ENCODE results near the gene POLR2E. TPM values are rescaled to one million over a fixed set of nuclear protein-coding genes. Genes with fewer than 3 reads are reported as not detected.

Gene POLR2E
- total and polyA plus RNA-seq, 9 donors: 69.6 to 149 (median 133) TPM

DNA sequence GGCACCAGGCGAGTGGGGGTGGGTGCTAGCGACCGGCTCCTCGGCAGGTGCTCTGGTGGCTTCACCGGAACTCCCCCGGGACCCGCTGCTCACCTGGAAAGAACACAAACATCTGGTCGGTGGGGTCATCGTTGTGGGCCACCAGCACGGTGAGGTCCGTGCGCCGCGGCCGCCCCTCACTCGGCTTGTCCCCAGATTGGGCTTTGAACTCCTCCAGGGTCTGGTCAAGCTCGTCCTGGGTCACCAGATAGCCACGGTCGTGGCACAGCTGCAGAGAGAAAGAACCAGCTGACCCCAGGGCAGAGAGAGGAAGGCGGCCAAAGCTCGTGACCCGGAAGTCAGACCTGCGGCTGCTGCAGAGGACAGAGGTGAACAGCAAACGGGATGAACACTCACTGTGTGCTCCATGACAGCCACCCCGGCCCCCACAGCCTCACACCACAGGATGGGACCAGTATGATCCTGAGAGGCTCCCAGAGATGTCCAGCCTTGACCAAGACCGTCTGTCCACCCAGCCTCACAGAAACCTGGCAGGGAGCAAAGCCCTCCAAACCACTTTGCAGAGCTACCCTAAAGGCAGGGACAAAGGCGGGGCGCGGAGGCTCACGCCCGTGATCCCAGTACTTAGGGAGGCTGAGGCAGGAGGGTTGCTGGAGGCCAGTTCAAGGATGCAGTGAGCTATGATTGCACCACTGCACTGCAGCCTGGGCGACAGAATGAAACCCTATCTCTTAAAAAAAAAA, 1.2 kb downstream of the POLR2E start:
- Histone ChIP-seq H3K27me3 (ENCODE audit: control insufficient read depth, insufficient read depth, low read length) (no peaks in the 10 kb centered on the region), H3K4me3 (ENCODE audit: low read length) (peak overlapping the region; percentile 89), H3K36me3 (ENCODE audit: control insufficient read depth, insufficient read depth, low read length) (peaks cover 38% of the 10 kb centered on the region), H3K4me1 (ENCODE audit: control insufficient read depth, insufficient read depth, low read length) (peaks cover 17% of the 10 kb centered on the region), H3K9me3 (replicated peaks; ENCODE audit: control insufficient read depth, low read depth, low read length) (no peaks in the 10 kb centered on the region), H3K27ac (ENCODE audit: low read length) (no peak overlapping the region)
- no peak for DNase-seq
- WGBS (ENCODE audit: insufficient coverage): 75% methylated on average over 26 of the region's 32 CpGs

DNA sequence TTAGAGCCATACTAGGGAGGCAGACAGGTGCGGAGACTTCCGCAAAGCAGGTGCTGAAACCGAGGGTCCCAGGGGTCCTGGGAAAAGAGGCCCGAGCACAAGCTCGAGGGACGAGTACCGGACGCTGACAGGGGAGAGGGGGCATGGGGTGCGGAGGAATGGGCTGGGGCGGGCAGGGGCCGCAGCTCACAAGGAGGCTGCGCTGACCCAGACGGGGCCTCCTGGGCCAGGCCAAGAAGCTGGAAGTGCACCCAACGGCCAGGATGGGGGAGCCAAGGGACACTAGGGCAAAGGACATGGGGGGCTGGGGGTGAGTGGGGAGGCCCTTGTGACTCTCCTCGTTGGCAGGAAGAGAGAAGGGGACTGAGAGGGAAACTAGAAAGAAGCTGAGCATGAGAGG, 1.8 kb downstream of the POLR2E start:
- 72% methylated on average over 8 of the region's 15 CpGs for WGBS (ENCODE audit: insufficient coverage)
- Histone ChIP-seq H3K36me3 (ENCODE audit: control insufficient read depth, insufficient read depth, low read length) (peaks cover 45% of the 10 kb centered on the region), H3K4me3 (ENCODE audit: low read length) (no peak overlapping the region)

DNA sequence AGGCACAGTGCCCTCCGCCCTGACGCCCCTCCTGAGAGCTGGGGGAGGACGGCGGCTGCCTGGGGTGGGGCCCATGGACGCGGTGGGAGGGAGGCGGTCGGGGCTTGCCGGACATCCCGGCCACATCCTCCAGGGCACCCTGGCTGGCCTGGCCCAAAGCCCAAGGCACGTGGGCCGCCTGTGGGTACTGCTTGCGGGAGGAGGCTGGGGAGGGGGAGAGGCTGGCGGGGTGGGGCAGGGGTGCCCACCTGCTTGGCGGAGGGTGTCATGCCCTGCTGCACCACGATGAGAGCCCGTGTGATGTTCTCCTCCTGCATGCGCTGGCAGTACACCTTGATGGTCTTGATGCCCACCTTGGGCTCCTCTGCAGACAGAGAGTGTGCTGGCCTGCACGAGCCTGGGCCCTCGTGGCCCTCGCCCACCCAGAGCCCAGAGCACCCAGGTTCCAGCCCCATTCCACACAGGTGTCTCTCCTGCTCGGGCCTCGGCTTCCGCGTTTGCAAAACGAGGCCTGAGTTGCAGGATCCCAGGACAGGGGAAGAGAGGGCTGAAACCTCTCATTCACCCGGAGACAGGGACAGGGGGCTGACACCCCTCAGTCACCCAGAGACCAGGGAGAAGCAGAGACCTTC, 3.5 kb downstream of the POLR2E start:
- WGBS (ENCODE audit: insufficient coverage): 91% methylated on average over 22 of the region's 27 CpGs
- Histone ChIP-seq H3K4me1 (ENCODE audit: control insufficient read depth, insufficient read depth, low read length) (peaks cover 39% of the 10 kb centered on the region), H3K27me3 (ENCODE audit: control insufficient read depth, insufficient read depth, low read length) (no peaks in the 10 kb centered on the region), H3K36me3 (ENCODE audit: control insufficient read depth, insufficient read depth, low read length) (peaks cover 52% of the 10 kb centered on the region), H3K4me3 (ENCODE audit: low read length) (no peak overlapping the region), H3K9me3 (replicated peaks; ENCODE audit: control insufficient read depth, low read depth, low read length) (no peaks in the 10 kb centered on the region), H3K27ac (ENCODE audit: low read length) (no peak overlapping the region)
- DNase-seq: no peak

More for the DNA sequence above, 1.8 kb downstream of the POLR2E start:
- Histone ChIP-seq H3K9me3 (replicated peaks; ENCODE audit: control insufficient read depth, low read depth, low read length) (no peaks in the 10 kb centered on the region), H3K27ac (ENCODE audit: low read length) (no peak overlapping the region), H3K27me3 (ENCODE audit: control insufficient read depth, insufficient read depth, low read length) (no peaks in the 10 kb centered on the region), H3K4me1 (ENCODE audit: control insufficient read depth, insufficient read depth, low read length) (peaks cover 22% of the 10 kb centered on the region)
- DNase-seq: no peak

DNA sequence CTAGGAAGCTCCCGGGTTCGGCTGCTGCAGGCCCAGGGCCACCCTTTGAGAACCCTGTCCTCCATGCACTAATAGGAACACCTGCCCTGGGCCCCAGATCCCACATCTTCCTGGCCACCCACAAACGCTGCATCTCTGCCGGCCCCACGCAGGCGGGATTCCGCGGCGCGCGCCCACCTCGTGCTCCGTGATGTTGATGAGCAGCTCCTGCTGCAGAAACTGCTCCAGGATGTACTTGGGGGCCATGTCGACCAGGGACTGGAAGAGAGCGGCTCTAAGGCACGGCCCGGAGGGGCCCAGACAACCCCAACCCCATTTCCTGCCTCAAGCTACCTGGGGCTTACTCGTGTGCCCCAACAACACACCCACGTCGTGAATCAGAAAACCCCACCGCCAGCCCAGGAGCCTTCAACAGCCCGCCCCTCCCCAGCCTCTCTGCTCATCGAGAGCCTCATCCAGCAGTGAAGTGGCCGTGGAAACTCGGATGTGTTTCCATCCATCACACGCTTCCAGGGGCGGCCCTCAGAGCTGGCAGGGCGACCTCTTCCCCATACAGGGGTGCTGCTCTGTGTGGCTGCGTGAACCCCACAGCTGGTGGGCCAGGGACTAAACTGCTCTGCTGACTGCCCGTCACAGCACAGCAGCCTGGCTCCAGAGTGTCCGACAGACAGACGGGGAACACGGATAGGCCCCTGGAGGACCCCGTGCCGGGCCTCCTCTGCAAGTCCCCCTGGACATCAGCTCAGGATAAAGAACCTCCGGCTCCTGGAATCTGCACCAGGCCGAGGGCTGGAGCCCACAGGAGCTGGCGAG, 4.2 kb downstream of the POLR2E start:
- H3K36me3 ChIP-seq (ENCODE audit: control insufficient read depth, insufficient read depth, low read length): peaks cover 58% of the 10 kb centered on the region
- H3K27me3 ChIP-seq (ENCODE audit: control insufficient read depth, insufficient read depth, low read length): no peaks in the 10 kb centered on the region
- WGBS (ENCODE audit: insufficient coverage): 91% methylated on average over 29 of the region's 38 CpGs
- H3K4me1 ChIP-seq (ENCODE audit: control insufficient read depth, insufficient read depth, low read length): peaks cover 46% of the 10 kb centered on the region
- no peak overlapping the region for H3K27ac ChIP-seq (ENCODE audit: low read length)
- no peaks in the 10 kb centered on the region for H3K9me3 ChIP-seq (replicated peaks; ENCODE audit: control insufficient read depth, low read depth, low read length)
- no peak for DNase-seq
- no peak overlapping the region for H3K4me3 ChIP-seq (ENCODE audit: low read length)

DNA sequence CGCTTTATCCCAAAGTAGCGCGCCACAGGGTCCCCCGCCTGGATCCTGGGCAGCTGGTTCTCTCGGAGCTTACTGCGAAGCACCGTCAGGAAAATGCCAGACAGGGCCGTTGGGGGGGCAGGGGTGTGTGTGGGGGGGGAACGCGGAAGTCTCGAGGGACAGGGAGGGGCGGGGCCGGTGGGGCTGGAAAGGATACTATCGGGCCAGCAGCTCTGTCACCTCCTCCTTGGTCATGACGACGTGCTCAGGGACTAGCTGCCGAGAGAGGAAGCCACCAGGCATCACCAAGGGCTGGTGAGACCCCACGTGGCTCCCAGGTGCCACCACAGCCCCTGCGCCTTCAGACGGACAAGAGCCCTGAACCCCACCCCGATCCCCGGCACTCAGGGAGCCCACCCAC, 5.3 kb downstream of the POLR2E start:
- H3K4me1 ChIP-seq (ENCODE audit: control insufficient read depth, insufficient read depth, low read length): peaks cover 48% of the 10 kb centered on the region
- H3K4me3 ChIP-seq (ENCODE audit: low read length): no peak overlapping the region
- no peak for DNase-seq
- H3K27ac ChIP-seq (ENCODE audit: low read length): no peak overlapping the region
- WGBS (ENCODE audit: insufficient coverage): 67% methylated on average over 5 of the region's 22 CpGs
- H3K36me3 ChIP-seq (ENCODE audit: control insufficient read depth, insufficient read depth, low read length): peaks cover 62% of the 10 kb centered on the region
- H3K27me3 ChIP-seq (ENCODE audit: control insufficient read depth, insufficient read depth, low read length): no peaks in the 10 kb centered on the region
- no peaks in the 10 kb centered on the region for H3K9me3 ChIP-seq (replicated peaks; ENCODE audit: control insufficient read depth, low read depth, low read length)

DNA sequence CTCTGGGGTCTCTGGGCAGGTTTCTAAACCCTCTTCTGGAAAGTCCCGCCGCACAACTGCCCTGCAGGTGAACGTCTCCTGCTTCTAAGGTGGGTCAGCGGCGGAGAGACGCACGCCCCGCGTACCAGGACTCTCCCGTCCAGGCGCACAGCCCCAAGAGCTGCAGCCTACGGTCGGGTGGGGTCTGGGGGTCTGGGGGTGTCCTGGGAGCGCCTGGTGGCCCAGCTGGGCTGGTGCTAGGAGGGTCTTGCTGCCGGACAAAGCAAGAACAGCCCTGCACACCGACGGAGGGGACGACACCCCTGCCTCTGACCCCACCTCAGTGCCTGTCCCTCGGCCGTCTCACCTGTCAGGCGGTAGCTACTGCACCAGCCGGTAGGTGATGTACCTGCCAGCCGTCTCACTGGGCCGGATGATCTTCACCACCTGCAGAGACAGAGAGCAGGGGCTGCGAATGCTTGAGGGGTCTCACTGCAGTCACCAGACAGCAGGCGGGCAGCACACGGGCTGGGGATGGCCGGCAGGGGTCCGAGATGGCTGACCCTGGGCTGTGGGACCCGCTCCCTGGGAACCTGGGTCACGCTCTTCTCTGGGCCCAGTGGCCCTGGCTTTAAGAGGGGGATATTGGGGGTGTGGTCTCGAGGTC, 5.9 kb downstream of the POLR2E start:
- Histone ChIP-seq H3K4me1 (ENCODE audit: control insufficient read depth, insufficient read depth, low read length) (peaks cover 48% of the 10 kb centered on the region), H3K9me3 (replicated peaks; ENCODE audit: control insufficient read depth, low read depth, low read length) (no peaks in the 10 kb centered on the region), H3K4me3 (ENCODE audit: low read length) (no peak overlapping the region), H3K36me3 (ENCODE audit: control insufficient read depth, insufficient read depth, low read length) (peaks cover 61% of the 10 kb centered on the region), H3K27ac (ENCODE audit: low read length) (no peak overlapping the region), H3K27me3 (ENCODE audit: control insufficient read depth, insufficient read depth, low read length) (no peaks in the 10 kb centered on the region)
- WGBS (ENCODE audit: insufficient coverage): 93% methylated on average over 30 of the region's 32 CpGs
- DNase-seq: no peak

DNA sequence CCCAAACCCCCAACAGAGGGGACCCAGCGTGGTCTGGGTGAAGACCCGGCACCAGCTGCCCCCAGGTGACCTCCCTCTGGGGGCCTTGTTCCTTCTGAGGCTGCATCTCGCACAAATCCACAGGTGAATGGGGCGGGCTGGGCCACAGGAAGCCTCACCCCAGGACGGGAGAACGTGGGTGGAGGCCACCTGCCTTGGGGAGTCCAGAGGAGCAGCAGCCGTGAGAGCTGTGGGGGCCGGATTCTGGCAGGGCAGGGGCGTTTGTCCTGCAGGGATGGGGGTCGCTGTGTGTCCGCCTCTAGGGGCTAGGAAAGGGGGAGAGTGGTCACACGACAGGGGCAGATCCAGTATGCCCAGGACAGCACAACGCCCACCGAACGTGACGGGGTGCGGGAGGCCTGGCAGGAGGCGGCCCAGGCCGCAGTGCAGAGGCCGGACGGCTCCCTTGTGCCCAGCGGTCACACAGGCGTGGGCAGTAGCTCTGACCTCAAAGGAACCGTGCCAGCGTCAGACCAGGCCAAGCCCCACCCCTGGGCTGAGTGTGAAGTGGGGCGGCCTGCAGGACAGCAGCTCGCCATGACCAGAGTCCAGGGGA, 6.7 kb downstream of the POLR2E start:
- peaks cover 54% of the 10 kb centered on the region for H3K36me3 ChIP-seq (ENCODE audit: control insufficient read depth, insufficient read depth, low read length)
- H3K4me1 ChIP-seq (ENCODE audit: control insufficient read depth, insufficient read depth, low read length): peaks cover 41% of the 10 kb centered on the region

DNA sequence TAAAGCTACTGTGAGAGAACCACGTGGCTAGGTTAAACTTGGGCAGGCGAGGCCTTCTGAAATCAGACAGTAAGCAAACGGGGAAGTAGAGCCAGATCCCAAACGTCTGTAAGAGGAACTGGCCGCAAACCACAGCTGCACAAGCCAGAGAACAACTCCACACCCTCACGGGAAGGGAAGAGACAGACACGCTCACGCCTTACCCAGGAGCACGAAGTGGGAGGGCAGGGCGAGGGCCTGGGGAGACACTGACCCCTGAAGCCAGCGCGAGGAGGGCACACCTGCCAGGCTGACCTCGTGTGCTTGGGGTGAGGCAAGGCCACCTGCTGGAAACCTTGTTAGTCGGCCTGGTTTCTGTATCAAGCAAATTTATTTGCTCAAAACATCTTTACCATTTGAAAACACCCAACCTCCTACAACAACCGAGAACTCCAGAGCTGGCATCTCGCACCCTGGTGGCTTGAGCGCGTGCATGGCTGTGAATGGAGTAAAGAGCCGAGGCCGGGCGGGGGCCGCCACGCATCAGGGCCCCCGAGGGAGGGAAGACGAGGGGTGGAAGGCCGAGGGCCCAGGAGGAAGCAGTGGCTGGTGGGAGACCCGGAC, 7.3 kb downstream of the POLR2E start:
- Histone ChIP-seq H3K9me3 (replicated peaks; ENCODE audit: control insufficient read depth, low read depth, low read length) (no peaks in the 10 kb centered on the region), H3K27me3 (ENCODE audit: control insufficient read depth, insufficient read depth, low read length) (no peaks in the 10 kb centered on the region), H3K27ac (ENCODE audit: low read length) (peak overlapping the region; percentile 69), H3K36me3 (ENCODE audit: control insufficient read depth, insufficient read depth, low read length) (peaks cover 50% of the 10 kb centered on the region), H3K4me1 (ENCODE audit: control insufficient read depth, insufficient read depth, low read length) (peaks cover 46% of the 10 kb centered on the region), H3K4me3 (ENCODE audit: low read length) (no peak overlapping the region)
- DNase-seq: peak; percentile 90
- 45% methylated on average over 13 of the region's 27 CpGs for WGBS (ENCODE audit: insufficient coverage)

More for the DNA sequence above, 6.7 kb downstream of the POLR2E start:
- WGBS (ENCODE audit: insufficient coverage): 74% methylated on average over 26 of the region's 27 CpGs
- Histone ChIP-seq H3K4me3 (ENCODE audit: low read length) (no peak overlapping the region), H3K27me3 (ENCODE audit: control insufficient read depth, insufficient read depth, low read length) (no peaks in the 10 kb centered on the region), H3K27ac (ENCODE audit: low read length) (peak overlapping the region; percentile 69), H3K9me3 (replicated peaks; ENCODE audit: control insufficient read depth, low read depth, low read length) (no peaks in the 10 kb centered on the region)
- no peak for DNase-seq

DNA sequence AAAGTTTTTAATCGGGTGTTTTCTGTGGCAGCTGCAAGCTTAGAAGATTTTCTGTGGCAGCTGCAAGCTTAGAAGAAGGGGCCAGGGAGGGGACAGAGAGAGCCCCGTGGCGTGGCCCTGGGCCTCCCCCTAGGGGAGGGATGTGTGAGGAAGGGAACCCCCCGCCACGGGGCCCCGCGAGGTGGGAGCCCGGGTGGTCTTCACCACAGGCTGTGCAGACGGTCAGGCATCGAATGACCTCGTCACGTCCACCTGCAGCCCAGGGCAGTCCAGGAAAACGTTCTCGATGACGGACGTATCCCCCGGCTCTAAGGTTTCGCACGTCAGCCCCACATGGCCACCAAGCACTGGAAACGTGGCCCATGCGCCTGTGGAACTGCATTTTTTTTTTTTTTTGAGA, 8.6 kb downstream of the POLR2E start:
- 53% methylated on average over 19 of the region's 21 CpGs for WGBS (ENCODE audit: insufficient coverage)
- H3K36me3 ChIP-seq (ENCODE audit: control insufficient read depth, insufficient read depth, low read length): peaks cover 43% of the 10 kb centered on the region
- peaks cover 58% of the 10 kb centered on the region for H3K4me1 ChIP-seq (ENCODE audit: control insufficient read depth, insufficient read depth, low read length)

More for the DNA sequence above, 8.6 kb downstream of the POLR2E start:
- no peak overlapping the region for H3K4me3 ChIP-seq (ENCODE audit: low read length)
- DNase-seq: no peak
- H3K27ac ChIP-seq (ENCODE audit: low read length): peak overlapping the region; percentile 65
- no peaks in the 10 kb centered on the region for H3K9me3 ChIP-seq (replicated peaks; ENCODE audit: control insufficient read depth, low read depth, low read length)
- no peaks in the 10 kb centered on the region for H3K27me3 ChIP-seq (ENCODE audit: control insufficient read depth, insufficient read depth, low read length)
